ENCODE data around the gene CFAP90.

DNA sequence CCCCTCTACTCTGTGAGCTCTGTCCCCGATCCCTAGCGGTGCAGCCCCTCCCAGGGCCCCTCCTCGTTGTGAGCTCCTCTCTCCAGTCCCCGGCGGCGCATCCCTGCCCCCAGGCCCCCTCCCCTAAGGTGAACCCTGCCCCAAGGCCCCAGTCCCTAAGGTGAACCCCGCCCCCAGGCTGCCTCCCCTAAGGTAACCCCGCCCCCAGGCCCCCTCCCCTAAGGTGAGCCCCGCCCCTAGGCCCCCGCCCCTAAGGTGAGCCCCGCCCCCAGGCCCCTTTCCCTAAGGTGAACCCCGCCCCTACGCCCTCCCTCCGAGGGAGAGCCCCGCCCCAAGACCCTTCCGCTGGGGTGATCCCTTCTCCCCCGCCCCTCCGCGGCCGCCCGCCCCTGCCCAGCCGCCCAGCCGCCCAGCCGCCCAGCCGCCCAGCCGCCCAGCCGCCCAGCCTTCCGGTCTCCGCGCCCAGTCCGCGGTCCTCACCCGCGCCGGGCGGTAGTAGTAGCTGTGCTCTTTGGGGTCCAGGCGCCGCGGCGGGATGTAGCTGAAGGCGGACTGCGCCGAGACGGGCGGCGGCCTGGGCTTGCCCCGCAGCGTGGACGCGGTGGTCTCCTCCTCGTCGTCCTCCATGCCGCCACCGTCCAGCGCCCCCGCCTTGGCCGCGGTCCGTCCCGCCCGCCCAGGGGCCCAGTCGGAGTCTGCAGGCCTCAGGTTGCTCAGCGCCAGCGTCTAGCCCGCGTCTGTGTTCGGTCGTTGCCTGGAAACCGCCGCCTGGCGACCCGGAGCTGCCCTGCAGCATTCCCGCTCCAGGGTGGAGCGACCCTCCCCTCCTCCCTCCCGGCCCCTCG lies at the start of gene CFAP90:
- TF ChIP-seq SUZ12 (IDR thresholded peaks at IDR 0.05; ENCODE audit: extremely low read depth, insufficient read depth, insufficient read length): no peak
- no peak for TF ChIP-seq YY1 (IDR thresholded peaks at IDR 0.05; ENCODE audit: insufficient read depth, insufficient read length)
